Right lobe of liver (tissue), 6 donors: Measurements from ENCODE around the gene IKBKG. TPM values are rescaled to one million over a fixed set of nuclear protein-coding genes. Genes with fewer than 3 reads are reported as not detected.
"Not testable (repeated sequence)": the region's sequence is repeated elsewhere in the genome, so short reads cannot be mapped to it uniquely, and the experiment has no call there.

Experiments used
- ATAC-seq, 4 donors: fragments of 200-7000 bp; cut with Tn5 transposase; one replicate each; pipeline ENCODE4 v1.9.1; 2020; ENCODE audit warnings: mild to moderate bottlenecking in 4 of 4, moderate library complexity in 4 of 4
- DNase-seq, 3 donors: peaks; one replicate each; pipeline ENCODE4 v3.0.0-alpha.2; 2020
- H3K27ac ChIP-seq, 3 donors: fragments of 200-600 bp; one replicate each; pipeline ENCODE4 v1.8.0; 2022
- H3K27me3 ChIP-seq, 2 donors: fragments of 200-600 bp; one replicate each; pipeline ENCODE4 v1.8.0; 2022
- H3K36me3 ChIP-seq, 4 donors: fragments of 200-600 bp; sonication (generic) in 1 of 4; one replicate each; pipeline versions ENCODE4 v1.5.1 to v1.8.0; 2017 to 2022; ENCODE audit warnings: control low read depth in 1 of 4
- H3K4me1 ChIP-seq, 4 donors: fragments of 200-600 bp; sonication (generic) in 1 of 4; one replicate each; pipeline versions ENCODE4 v1.5.1 to v1.8.0; 2017 to 2022; ENCODE audit warnings: control low read depth in 1 of 4
- H3K4me3 ChIP-seq, 3 donors: fragments of 200-600 bp; one replicate each; pipeline ENCODE4 v1.8.0; 2022
- H3K9me3 ChIP-seq, 4 donors: fragments of 200-600 bp; sonication (generic) in 1 of 4; one replicate each; pipeline versions ENCODE4 v1.5.1 to v1.8.0; 2017 to 2022; ENCODE audit warnings: control low read depth in 1 of 4
- POLR2A ChIP-seq: fragments of 450-650 bp; IDR thresholded peaks from one replicate; pipeline ENCODE4 v1.6.1; 2017; ENCODE audit warnings: antibody characterized with exemption, mild to moderate bottlenecking
- WGBS: methylation state at CpG from one replicate; pipeline ENCODE4 v1.1.6; 2018; ENCODE audit warnings: low coverage, low lambda C conversion rate; ENCODE audit not compliant: insufficient coverage; ENCODE audit errors: missing lambda C conversion rate; 5-methylcytosine and 5-hydroxymethylcytosine counted together
- intact Hi-C, 2 donors: fragments of 100-400 bp; cut with DNase I; formaldehyde crosslinking; loops; one replicate each; pipeline versions ENCODE4 v1.11.2 to v1.14.1; 2022
- total RNA-seq, 6 experiments: library from RNA; depleted of rRNA in 2 of 6; stranded (reverse); fragments of >200 nt in 2 of 6; fragmentation: NEBNext Ultra II Directional in 3 of 6; extraction: Animal tissue kit (Norgen Biotek cat#: 25700) in 3 of 6; gene quantifications; one replicate each; pipeline versions ENCODE4 v1.1.0 to v1.2.4, GENCODE V29; 2016 to 2023
- TF ChIP-seq, protein P1 (sequence below), 4 donors: fragments of 200-600 bp in 3 of 4; fragments of 450-650 bp in 1 of 4; IDR thresholded peaks; one replicate each; pipeline versions ENCODE4 v1.5.1 to v1.8.0; 2016 to 2022; ENCODE audit warnings: antibody characterized with exemption in 4 of 4, mild to moderate bottlenecking in 2 of 4
- donor health status: DM: no; HTN: yes; CAD: no.
- donor health status: DM: no; HTN: no; CAD: no.
- donor health status: DM: no; HTN: no; CAD: no.
- donor health status: DM: no; HTN: yes; CAD: no.
- donor health status: DM: no; HTN: yes; CAD: no.

The IKBKG gene
- total RNA-seq, 6 experiments from 2014 or later = 32.8 to 83.3 (median 46.5) TPM

DNA sequence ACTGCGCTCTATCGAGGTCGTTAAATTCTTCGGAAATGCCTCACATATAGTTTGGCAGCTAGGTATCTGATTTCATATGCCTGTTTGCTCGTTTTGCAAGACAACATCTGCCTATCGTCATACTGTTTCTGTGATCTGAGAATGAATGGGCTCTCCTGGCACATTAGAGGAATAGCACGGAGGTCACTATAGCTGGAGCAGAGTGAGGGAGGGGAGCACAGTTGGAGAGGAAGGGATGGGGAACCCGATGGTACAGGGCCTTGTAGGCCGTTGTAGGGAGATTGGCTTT is 552 bp downstream of the IKBKG start:
- intact Hi-C loops = no loop called here
- no peak for ATAC-seq
- no peak for TF ChIP-seq POLR2A
- TF ChIP-seq, protein P1, sequence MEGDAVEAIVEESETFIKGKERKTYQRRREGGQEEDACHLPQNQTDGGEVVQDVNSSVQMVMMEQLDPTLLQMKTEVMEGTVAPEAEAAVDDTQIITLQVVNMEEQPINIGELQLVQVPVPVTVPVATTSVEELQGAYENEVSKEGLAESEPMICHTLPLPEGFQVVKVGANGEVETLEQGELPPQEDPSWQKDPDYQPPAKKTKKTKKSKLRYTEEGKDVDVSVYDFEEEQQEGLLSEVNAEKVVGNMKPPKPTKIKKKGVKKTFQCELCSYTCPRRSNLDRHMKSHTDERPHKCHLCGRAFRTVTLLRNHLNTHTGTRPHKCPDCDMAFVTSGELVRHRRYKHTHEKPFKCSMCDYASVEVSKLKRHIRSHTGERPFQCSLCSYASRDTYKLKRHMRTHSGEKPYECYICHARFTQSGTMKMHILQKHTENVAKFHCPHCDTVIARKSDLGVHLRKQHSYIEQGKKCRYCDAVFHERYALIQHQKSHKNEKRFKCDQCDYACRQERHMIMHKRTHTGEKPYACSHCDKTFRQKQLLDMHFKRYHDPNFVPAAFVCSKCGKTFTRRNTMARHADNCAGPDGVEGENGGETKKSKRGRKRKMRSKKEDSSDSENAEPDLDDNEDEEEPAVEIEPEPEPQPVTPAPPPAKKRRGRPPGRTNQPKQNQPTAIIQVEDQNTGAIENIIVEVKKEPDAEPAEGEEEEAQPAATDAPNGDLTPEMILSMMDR (IDR thresholded peaks at IDR 0.05) = no peak

DNA sequence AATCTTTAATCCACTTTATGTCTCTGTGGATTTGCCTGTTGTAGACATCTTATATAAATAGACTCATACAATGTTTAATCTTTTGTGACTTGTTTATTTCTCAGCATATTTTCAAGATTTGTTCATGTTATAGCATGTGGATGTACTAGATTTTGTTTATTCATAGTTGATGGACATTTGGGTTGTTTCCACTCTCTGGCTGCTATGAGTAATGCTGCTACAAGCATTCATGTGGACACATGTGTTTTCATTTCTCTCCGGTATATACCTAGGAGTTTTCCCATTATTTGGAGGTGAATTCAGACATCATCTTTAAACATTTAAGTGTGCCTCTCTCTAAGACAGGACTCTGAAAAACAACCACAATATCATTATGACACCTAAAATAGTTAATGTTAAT is 2.3 kb downstream of the IKBKG start:
- H3K27ac ChIP-seq = no peak overlapping the region
- WGBS = 67% methylated on average over 1 of the region's 1 CpG
- intact Hi-C loops = no loop called here
- no peak overlapping the region for H3K4me3 ChIP-seq
- ATAC-seq = no peak
- no peaks in the 10 kb centered on the region for H3K27me3 ChIP-seq
- DNase-seq = no peak
- TF ChIP-seq, protein P1 (IDR thresholded peaks at IDR 0.05) = no peak
- no peak for TF ChIP-seq POLR2A
- peaks cover 0 to 15% (median 0%) of the 10 kb centered on the region in 4 donors for H3K36me3 ChIP-seq
- peaks cover 0 to 22% (median 0%) of the 10 kb centered on the region in 4 donors for H3K4me1 ChIP-seq
- H3K9me3 ChIP-seq = no peaks in the 10 kb centered on the region

More for the DNA sequence above, 552 bp downstream of the IKBKG start:
- Histone ChIP-seq H3K4me1 (peaks cover 0 to 32% (median 0%) of the 10 kb centered on the region in 4 donors), H3K27ac (peak overlapping the region; percentile 8 to 70 (median 58)), H3K9me3 (no peaks in the 10 kb centered on the region), H3K27me3 (no peaks in the 10 kb centered on the region), H3K36me3 (peaks cover 0 to 3% (median 0%) of the 10 kb centered on the region in 4 donors), H3K4me3 (peak overlapping the region; percentile 49 to 68 (median 65))
- no peak for DNase-seq
- 39% methylated on average over 9 of the region's 9 CpGs for WGBS

DNA sequence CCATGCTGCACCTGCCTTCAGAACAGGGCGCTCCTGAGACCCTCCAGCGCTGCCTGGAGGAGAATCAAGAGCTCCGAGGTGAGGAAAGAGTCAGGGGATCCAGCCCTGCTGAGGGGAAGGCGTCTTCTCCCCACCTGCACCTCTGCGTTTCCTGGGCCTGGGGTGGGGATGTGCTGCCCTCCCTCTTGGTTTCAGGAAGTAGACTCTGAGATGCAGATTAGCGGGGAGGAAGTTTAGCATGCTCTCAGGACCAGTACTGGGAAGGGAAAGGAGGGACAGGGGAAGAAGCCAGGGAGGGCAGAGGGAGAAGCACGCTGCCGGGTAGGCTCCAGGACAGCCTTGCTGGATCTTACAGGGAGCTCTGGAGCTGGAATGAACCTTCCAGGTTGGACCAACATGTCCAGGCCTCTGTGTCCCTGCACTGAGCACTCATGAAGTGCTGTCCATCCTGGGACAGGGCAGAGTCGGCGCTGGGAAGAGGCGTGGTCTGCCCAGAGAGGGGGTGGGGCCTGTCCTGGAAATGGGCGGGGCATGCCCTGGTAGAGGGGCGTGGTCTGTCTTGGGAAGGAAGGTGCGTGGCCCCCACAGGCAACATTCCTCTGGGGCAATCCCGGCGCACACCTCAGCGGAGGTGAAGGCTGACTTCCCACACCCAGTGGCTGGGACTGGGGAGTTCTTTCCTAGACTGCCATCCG is 4.8 kb downstream of the IKBKG start:
- H3K36me3 ChIP-seq = peaks cover 0 to 23% (median 0%) of the 10 kb centered on the region in 4 donors
- H3K27ac ChIP-seq, H3K9me3 ChIP-seq, H3K4me1 ChIP-seq, H3K4me3 ChIP-seq, DNase-seq, intact Hi-C loops, H3K27me3 ChIP-seq: not testable (repeated sequence)
- peak; percentile 41 to 67 (median 46) for ATAC-seq
- WGBS = 43% methylated on average over 5 of the region's 18 CpGs

DNA sequence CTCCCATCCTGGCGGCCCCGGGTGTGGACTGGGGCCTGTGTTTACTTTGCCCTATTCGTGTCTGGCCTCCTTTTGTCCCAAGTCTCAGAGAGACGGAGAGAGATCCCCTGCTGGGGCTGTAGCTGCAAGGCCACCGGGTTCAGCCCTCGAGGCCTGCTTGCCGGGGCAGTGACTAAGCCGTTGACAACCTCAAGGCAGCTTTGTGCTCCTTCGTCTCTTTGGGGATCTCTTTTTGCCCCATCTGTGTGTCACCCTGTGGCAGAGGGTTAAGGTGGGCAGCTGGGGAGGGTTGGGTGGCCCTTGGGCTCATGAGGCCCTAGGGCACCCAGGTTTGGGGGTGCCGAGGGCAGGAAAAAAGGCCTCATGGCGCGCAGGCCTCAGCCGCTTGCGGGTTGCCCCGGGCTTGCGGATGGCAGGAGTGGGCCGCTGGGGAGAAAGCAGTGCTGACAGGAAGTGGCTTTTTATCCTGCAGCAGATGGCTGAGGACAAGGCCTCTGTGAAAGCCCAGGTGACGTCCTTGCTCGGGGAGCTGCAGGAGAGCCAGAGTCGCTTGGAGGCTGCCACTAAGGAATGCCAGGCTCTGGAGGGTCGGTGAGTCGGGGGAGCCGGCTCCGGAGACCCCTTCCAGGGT is 10.8 kb downstream of the IKBKG start:
- H3K27me3 ChIP-seq, intact Hi-C loops, H3K4me3 ChIP-seq, DNase-seq, ATAC-seq, H3K4me1 ChIP-seq, H3K27ac ChIP-seq, H3K9me3 ChIP-seq: not testable (repeated sequence)
- H3K36me3 ChIP-seq = peaks cover 0 to 19% (median 0%) of the 10 kb centered on the region in 4 donors
- WGBS = no CpG with 5 or more reads among the region's 24 CpGs

DNA sequence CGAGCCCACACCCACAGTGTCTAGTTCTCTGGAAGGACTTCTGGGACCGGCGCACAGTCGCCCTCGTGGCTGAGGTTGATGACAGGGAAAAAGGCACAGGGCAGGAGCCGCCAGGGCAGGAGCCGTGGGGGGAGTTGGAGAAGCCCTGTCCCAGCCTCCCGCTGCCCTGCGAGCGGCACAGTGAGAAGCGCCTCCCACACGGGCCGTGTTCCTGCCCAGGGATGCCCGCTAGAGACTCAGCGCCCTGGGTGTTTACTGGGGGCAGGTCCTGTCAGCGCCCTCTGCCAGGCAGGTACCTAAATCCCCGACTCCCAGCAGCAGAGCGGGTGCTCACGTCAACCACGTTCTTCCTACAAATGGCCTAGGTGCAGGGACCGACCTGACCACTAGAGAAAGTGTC is 11.5 kb downstream of the IKBKG start:
- H3K27ac ChIP-seq, intact Hi-C loops, H3K9me3 ChIP-seq, ATAC-seq, H3K4me1 ChIP-seq, DNase-seq, H3K4me3 ChIP-seq, H3K27me3 ChIP-seq: not testable (repeated sequence)
- peaks cover 0 to 12% (median 0%) of the 10 kb centered on the region in 4 donors for H3K36me3 ChIP-seq
- no CpG with 5 or more reads among the region's 21 CpGs for WGBS

DNA sequence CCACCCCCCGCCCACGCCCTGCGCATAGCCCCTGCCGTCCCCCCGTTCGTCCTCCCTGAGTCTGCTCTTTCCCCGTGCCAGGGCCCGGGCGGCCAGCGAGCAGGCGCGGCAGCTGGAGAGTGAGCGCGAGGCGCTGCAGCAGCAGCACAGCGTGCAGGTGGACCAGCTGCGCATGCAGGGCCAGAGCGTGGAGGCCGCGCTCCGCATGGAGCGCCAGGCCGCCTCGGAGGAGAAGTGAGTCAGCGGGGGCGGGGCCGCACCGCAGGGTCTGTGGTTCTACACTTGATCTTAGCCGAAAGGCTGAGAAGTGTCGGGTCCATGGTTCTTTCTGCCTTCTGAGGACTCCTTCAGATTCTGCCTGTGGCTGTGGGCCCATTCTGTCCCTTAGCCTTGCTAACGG is 12.9 kb downstream of the IKBKG start:
- intact Hi-C loops, DNase-seq, H3K9me3 ChIP-seq, H3K4me1 ChIP-seq, H3K4me3 ChIP-seq, ATAC-seq, H3K27ac ChIP-seq, H3K27me3 ChIP-seq, H3K36me3 ChIP-seq: not testable (repeated sequence)
- WGBS = 79% methylated on average over 7 of the region's 31 CpGs

DNA sequence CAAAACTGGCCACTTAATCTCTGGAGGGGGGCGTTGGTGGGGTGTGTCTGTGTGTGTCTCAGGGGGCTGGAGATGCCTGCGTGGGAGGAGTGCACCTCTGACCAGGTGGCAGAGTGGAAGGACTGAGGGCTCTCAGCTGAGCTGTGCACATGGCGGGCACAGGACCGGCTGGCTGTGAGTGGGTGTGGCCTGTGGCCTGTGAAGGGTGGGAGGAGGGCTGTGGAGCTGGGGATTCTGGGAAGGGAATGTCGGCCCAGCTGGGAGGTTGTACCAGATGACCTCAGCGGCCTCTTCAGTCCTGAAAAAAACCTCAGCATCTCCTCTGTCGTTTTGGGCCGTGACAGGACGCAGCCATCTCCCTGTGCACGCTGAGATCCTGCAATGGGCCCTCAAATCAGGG is 14.9 kb downstream of the IKBKG start:
- H3K27me3 ChIP-seq, H3K9me3 ChIP-seq, intact Hi-C loops, DNase-seq, H3K36me3 ChIP-seq, H3K27ac ChIP-seq, ATAC-seq, H3K4me3 ChIP-seq, H3K4me1 ChIP-seq: not testable (repeated sequence)
- no CpG with 5 or more reads among the region's 10 CpGs for WGBS

DNA sequence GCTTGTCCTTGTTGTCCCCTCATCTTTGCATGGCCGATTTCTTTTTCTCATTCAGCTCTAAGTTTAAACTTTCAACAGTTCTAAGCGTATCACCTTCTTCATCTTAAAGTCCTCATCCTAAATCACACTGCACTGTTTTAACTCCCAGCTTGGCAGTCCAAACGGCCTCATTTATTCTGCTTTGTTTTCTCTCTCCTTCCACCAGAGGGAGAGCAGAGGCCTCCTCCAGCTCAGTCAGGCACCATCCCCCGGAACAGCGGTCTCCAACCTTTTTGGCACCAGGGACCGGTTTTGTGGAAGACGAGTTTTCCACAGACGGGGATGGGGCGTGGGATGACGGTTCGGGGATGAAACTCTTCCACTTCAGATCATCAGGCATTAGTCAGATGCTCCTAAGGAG is 22.9 kb downstream of the IKBKG start:
- H3K4me1 ChIP-seq, H3K4me3 ChIP-seq, intact Hi-C loops, H3K9me3 ChIP-seq, H3K27me3 ChIP-seq, H3K27ac ChIP-seq, H3K36me3 ChIP-seq, ATAC-seq, DNase-seq: not testable (repeated sequence)
- WGBS = no CpG with 5 or more reads among the region's 11 CpGs

DNA sequence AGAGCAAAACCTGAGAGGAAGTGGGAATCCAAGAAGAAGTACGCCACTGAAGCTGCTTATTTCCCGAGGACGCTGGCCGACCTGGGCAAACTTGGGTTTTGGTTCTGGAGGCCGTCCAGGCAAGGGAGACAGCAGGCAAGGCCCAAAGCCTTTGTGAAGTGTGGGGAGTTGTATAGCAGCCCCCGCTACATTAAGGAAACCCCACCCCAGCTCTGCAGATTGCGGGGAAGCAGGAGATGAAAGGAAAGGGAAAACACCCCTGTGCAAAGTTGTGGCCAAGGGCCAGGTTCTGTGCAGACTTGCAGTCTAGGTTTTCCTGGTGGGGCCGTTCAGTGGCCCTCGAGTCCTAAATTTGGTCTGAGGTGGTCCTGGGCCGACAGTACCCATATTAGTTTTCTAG is 25.6 kb downstream of the IKBKG start:
- H3K27ac ChIP-seq, H3K36me3 ChIP-seq, H3K4me1 ChIP-seq, H3K27me3 ChIP-seq, DNase-seq, ATAC-seq, H3K4me3 ChIP-seq, intact Hi-C loops, H3K9me3 ChIP-seq: not testable (repeated sequence)
- no CpG with 5 or more reads among the region's 10 CpGs for WGBS
